NCI-H69 (cell line): ENCODE results near the gene CACHD1.
"Not testable (repeated sequence)": the region's sequence is repeated elsewhere in the genome, so short reads cannot be mapped to it uniquely, and the experiment has no call there.

Experiments
- DNase-seq: peaks from one replicate; lab custom pipeline; 2025; lab: John Stamatoyannopoulos, UW

The CACHD1 gene

DNA sequence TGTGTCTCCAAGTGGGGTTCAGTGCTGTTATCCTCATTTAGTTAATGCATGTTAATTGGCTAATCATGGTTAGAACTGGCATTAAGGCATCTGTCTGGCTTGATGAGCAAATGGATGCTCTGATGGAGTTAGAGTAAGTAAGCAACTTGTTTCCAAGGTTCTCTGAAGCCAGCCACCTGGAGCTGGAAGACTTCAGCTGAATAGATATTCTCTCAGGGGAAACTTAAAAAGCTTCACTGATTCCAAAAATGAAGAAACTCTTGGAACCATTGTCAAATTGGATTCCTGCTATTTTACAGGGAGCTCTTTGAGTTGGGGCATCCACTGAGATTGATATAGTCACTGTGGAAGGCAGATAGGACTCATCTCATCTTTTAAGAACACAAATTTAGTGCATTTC is 118.9 kb downstream of the CACHD1 start:
- DNase-seq: no peak

DNA sequence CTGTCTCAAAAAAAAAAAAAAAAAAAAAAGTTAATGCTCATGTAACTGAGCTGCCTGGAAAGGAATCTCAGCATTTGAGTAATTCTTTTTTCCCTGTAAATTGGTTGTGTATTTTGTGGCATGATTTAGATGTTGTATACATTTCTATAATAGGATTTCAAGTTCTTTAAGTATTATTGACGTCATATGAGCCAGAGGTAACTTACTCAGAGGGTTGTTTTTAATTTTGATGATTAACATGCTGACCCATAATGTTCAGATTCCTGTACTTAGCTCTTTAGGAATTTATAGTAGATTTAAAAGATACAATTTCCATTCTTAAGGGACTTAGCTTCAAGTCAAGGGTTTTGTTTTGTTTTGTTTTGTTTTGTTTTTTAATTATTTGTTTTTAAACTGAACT is 120.4 kb downstream of the CACHD1 start:
- no peak for DNase-seq

GRCh38 chr1:64594446-64594845 is 124.5 kb downstream of the CACHD1 start:
- DNase-seq: peak; percentile 3

DNA sequence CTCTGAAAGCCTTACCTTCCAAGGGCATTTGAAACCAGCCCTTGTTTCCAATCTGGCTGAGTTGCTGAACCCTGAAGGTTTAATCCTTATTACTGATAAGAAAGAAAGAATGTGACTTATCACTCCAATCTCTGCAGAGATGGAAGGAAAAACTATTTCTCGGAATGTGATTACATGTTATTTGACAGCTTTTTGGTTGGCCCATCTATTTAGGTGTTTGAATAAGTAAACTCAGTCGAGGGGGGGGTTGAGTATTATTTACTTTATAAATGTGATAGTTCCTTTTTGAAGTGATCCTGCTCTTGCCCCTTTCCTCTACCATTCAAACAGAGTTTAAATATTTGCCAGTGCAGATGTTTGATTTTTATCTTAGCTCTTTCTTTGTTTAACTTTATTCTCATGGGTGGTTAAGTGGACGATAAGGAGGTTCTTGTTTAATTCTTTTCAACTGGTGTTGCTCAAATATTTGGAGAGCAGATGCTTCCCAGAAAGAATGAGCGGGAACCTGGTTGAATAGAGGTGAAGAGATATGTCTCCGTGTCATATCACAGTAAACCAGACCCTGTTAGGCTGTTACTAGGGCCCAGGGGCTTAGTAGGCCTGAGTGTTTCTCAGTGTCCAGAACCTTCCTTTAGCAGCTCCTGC is 126.1 kb downstream of the CACHD1 start:
- DNase-seq: peak; percentile 60

GRCh38 chr1:64597113-64597512 is 127.2 kb downstream of the CACHD1 start:
- DNase-seq: no peak

- no peak for DNase-seq
These were observed 128.2 kb downstream of the CACHD1 start for GRCh38 chr1:64598100-64598571.

DNA sequence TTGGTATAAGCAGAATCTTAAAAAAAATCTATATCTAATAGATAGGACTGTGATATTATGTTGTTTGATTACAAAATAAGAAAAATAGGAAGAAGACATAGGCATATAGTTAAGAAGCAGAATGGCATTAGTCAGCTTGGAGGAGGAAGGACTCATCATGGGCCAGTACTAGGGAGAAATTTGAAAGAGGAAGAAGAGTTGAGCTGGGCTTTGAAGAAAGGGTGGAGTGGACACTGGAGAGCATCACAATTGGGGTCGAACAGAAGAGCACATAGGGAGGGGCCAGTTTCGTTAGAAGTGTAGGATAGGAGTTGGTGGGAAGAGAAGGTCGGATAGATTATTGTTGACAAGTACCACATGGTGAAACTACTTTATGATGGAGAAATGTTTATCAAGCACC is 129.3 kb downstream of the CACHD1 start:
- DNase-seq: no peak

DNA sequence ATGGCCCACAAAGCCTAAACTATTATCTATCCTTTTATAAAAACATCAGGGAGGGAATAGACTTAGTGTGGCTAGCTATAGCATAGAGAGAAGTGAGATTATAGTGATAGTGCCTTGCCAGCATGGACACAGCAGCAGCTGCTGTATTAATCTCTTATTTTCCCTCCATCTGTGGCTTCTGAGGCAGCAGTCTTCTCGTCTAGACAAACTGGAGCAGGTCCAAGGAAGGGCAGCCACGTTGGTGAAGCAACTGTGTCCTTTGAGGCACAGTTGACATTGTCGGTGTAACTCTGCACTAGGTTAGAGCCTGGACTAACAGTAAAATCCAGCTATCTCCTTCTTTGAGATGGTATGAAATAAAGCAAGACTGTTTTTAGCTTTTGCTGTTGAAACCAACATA is 131.3 kb downstream of the CACHD1 start:
- DNase-seq: peak; percentile 72

DNA sequence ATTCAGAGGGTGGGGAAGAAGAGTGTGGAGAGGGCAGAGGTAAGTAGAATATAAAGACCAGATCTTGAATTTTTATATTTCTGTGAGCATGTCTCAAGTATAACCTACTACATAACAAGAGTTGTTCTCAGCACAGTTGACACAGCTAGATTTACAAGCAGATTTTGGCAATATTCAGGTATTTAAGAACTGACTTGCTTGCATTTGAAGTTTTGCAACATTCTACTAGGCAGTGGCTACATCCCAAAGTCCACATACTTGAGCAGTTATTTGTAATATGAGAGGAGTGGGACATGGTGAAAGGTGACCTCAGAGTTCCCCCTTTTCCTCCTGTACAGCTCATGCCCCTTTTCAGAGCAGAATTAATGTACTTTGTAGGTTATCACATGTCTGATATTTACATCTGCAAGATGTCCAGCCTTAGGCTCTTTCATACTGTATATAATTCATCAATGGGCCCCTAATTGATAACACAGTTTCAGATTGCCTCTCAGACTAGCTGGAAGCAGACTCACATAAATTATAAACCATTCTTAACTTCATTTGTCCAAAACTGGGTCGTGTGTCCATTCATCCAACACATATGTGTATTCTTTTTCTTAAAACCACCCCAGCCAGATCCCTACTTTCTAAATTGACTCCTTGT is 138.2 kb downstream of the CACHD1 start:
- DNase-seq: no peak

DNA sequence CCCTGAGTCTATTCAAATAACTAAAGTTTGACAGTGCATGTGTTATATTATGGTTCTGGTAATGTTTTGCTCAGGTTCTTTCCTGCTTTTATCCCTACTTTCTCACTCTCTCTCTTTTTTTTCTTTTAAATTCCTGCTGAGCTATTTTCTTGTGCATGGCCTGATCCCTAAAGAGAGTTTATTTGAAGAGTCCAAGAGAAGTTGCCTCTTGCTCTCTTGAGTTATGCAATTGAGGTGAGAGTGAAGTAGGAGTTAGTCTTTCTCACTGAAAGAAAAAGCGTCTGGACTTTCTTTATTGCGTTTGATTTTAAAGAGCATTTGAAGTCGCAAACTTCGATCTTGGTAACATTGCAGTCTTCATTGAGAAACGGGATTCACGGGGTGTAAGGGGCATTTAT is 138.7 kb downstream of the CACHD1 start:
- DNase-seq: no peak

- not testable (repeated sequence) for DNase-seq
These were observed 141.0 kb downstream of the CACHD1 start for GRCh38 chr1:64610950-64611349.

DNA sequence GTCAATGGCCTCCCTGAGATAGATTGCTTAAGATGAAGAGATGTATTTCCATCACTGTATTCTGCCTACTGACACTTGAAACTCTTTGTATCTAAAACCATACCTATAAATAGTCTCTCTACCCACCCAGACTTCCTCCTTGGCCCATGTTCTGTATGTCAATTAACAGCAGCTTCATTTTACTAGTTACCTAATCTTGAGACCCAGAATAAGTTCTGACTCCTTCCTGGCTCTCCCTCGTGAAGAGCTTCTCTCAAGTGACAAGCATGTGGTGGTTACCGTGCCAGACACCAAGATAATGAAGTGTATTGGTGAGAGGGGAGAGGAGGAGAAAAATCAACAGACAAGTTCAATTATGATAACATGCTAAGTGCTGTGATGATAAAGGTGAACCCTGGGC is 146.1 kb downstream of the CACHD1 start:
- no peak for DNase-seq

DNA sequence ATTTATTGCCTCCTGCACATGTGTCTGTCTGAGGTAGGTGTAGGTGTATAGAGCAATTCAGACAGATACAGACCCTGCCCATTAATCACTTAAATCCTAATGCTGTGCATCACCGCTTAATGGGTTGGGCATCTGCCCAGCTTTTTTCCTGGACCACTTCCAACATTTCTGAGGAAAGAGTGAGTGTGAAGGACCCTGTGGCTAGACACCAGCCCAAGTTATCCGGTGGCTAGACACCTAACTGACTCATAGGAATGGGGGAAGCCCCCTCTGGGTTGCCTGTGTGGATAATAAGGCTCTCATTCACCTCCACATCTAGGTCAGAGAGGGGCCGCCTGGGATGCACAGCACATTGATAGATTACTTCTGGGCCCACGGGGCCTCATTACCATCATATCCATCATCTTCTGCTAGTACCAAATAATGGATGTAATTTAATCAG is 153.8 kb downstream of the CACHD1 start:
- peak; percentile 92 for DNase-seq

- DNase-seq: peak; percentile 93
These were observed 154.3 kb downstream of the CACHD1 start for GRCh38 chr1:64624218-64624713.

DNA sequence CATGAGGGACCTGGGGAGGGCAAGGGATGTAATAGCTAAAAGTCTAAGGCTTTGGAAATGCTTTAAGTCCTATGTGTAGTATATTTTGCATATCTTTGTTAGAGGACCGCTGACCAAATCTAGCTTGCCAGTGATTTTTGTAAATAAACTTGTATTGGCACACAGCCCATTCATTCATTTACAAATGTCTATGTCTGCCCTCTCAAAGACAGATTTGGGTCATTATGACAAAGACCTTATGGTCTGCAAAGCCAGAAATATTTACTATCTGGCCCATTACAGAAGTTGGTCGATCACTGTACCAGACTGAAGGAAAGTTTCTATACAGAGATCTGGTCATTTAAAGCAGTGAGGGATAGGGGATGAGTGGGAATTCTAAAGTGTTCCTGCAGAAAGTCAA is 154.9 kb downstream of the CACHD1 start:
- peak; percentile 45 for DNase-seq

GRCh38 chr1:64630611-64631010 is 160.7 kb downstream of the CACHD1 start:
- no peak for DNase-seq

DNA sequence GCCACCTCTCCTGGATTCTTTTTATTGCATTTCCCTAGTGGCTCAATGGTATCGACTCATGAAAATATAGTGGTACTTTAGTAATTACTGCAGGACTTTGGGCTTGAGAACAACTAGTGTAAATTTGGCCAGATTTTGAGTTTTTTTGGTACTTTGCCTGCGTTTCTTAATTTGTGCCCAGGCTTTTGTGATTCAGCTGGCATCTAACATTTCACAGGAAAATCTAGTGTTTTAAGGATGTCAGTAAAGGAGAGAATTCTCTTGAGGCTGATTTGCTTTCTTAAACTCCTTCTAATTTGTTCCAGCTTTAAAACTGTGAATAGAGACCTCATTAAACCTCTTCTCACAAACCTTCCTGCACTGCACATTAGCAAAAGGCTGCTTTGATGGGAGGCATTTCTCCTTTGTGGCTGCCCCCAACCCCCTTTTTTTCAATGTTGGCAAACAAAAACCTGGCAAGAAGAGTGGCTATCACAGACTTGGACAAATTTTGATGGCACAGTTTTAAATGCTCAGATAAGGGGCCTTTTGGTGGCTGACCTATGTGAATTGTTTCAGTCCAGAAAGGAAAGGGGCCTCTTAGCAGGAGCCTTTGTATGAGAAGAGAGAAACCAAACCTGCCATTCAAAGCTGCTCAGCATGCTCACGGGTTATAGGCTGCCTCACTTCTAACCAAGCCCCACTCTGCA is 161.6 kb downstream of the CACHD1 start:
- no peak for DNase-seq

DNA sequence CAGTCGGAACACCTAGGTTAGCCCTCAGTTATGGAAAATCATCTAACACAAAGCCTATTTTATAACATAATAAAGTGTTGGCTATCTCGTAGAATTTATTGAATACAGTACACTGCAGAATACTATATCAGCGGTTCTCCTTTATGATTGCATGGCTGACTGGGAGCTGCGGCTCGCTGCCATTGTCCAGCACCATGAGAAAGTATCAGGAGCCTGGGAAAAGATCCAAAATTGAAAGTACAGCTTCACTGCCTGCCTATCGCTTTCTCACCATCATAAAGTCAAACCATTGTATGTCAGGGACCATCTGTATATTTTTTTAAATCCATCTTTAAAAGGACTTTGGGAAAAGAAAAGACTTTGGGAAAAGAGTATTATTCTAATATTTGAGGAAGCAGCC is 163.0 kb downstream of the CACHD1 start:
- no peak for DNase-seq

GRCh38 chr1:64645735-64646134 is 175.8 kb downstream of the CACHD1 start:
- no peak for DNase-seq

DNA sequence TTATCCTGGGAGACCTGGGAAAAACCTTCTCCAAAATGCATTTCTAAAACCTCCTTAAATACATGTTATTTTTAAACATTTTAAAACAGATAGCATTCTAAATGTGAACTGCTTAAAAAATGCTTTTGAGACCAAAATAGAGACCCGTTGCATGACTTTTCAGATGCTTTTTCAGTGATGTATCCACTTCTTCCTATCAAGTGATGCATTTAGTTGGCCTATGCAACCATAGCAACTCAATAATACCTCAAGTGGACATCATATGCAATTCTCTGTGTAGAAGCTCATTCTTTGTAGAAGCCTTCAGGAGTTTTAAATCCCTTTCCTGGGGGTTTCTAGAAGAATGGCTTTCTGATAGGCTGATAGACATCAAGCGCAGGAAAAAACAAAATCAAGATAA is 180.5 kb downstream of the CACHD1 start:
- DNase-seq: no peak

DNA sequence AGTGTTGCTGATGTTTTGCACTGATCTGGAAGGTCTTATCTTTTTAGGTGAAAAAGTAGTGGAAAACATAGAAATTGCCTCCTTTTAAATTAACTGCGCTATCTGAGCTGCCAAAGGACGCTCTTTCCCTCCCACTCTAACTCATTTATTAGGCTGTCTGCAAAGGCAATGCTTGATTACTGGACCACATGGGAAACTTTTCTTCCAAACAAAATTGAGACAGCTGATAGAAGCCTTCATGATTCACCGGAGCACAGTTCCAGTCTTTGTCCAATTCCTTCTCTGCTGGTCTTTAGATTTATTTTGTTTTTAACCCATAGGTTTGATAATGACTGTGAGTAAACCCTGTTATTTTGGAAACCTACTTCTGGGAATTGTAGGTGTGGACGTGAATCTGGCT is 181.9 kb downstream of the CACHD1 start:
- no peak for DNase-seq

- no peak for DNase-seq
These were observed 183.5 kb downstream of the CACHD1 start for GRCh38 chr1:64653466-64653865.
